DMS 273 (cell line): ENCODE results near the gene BLVRB.
A peak's percentile ranks its signal among the peaks of the same experiment; 100 is the strongest.
"Not testable (repeated sequence)": the region's sequence is repeated elsewhere in the genome, so short reads cannot be mapped to it uniquely, and the experiment has no call there.

Source experiments
- DNase-seq: peaks from one replicate; lab custom pipeline; 2025; ENCODE audit not compliant: unreplicated experiment; lab: John Stamatoyannopoulos, UW

The BLVRB gene

GRCh38 chr19:40465557-40466218, at the start of gene BLVRB:
Gene BLVRB, minus strand, starts transcription at chr19:40465745. Its CDS starts 57 bp downstream, at chr19:40465688.
- DNase-seq = peak; percentile 100

DNA sequence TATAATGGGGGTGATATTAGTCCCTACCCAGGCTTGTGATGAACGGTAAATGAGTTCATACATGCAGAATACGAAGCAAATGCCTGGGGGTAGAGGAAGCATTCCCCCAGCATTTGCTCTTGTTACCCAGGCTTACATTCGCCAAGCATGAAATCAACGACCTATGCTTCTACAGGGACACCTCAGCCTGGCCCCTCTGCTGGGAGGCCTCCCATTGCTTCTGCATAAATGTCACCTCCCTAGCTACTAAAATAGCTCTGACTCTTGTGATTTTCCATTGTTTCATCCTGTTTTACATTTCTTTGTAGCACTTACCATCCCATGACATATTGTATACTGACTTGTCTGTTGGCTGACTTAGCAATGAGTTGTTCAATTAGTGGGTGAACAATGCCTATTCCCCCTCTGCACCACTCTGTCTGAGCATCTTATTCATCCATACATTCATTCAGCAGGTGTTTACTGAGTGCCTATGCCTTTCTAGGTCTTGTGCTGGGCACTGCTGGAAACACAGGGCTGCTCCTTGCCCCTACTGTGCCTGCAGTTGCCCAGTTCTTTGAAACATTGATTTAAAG, 48.3 kb upstream of the BLVRB start:
- no peak for DNase-seq

DNA sequence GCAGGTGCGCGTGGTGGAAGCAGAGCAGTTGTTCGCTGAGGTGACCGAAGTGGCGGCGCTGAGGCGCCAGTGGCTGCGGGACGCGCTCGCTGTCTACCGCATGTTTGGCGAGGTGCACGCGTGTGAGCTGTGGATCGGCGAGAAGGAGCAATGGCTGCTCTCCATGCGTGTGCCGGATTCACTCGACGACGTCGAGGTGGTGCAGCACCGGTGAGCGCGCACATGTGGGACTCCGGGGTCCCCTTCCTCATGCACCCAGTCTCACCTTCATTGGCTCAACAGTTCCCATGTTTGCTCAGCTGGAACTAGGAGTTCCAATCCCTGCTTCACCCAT, 47.8 kb upstream of the BLVRB start:
- no peak for DNase-seq

DNA sequence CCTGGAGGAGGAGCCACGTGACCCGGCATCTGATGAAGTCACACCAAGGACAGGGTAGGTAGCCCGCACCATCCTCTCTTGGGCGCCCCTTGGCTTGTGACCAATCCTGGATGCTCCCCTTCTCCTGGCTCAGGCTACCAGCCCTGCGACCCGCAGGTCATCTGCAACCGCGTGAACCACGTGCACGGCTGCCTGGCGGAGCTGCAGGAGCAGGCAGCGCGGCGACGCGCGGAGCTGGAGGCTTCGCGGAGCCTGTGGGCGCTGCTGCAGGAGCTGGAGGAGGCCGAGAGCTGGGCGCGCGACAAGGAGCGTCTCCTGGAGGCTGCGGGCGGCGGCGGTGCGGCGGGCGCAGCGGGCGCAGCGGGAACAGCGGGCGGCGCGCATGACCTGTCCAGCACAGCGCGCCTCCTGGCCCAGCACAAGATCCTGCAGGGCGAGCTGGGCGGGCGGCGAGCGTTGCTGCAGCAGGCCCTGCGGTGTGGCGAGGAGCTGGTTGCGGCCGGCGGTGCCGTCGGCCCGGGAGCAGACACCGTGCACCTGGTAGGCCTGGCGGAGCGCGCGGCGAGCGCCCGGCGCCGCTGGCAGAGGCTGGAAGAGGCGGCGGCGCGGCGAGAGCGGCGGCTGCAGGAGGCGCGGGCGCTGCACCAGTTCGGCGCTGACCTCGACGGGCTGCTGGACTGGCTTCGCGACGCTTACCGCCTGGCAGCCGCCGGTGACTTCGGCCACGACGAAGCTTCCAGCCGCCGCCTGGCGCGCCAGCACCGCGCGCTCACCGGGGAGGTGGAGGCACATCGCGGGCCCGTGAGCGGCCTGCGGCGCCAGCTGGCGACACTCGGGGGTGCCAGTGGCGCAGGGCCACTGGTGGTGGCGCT, 47.2 kb upstream of the BLVRB start:
- peak; percentile 80 for DNase-seq

- DNase-seq = no peak
Observed at GRCh38 chr19:40512110-40512472, 46.5 kb upstream of the BLVRB start.

GRCh38 chr19:40511487-40511886, 45.9 kb upstream of the BLVRB start:
- DNase-seq = no peak

DNA sequence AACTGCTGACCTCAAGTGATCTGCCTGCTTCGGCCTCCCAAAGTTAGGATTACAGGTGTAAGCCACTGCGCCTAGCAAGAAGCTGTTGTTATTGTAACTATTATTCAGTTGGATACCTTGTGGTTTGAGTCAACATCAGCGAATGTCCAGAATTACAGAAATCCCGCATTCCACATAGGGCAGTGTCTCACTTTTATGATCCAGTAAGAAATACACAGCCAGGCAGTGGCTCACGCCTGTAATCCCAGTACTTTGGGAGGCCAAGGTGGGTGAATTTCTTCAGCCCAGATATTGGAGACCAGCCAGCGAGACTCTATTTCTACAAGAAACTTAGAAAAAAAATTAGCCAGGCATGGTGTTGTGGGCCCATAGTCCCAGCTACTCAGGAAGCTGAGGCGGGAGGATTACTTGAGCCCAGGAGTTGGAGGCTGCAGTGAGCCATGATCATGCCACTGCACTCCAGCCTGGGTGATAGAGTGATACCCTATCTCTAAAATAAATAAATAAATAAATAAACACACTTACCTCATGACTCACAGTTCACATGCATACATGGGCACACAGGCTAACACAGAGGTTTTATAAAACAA, 45.1 kb upstream of the BLVRB start:
- DNase-seq = no peak

DNA sequence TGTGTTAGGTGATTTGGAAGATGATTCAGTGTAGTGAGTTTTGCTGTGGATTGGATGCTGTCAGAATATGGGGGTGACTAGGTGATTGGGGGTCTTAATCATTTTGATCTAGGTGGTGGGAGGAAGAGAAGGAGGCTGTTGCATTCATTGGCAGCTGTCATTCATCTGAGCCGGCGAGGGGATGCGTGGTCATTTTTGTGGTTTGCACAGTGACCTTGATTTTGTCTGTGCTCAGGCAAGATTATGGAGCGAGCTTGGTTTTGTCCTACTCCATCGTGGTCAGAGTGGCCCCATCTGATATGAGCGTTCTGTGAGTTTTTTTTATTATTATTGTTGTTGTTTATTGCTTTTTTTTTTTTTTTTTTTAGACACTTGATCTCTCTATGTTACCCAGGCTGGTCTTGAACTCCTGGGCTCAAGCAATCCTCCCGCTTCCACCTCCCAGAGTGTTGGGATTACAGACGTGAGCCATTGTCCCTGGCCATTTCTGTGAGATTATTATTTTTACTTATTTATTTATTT, 43.3 kb upstream of the BLVRB start:
- DNase-seq = no peak

- no peak for DNase-seq
Observed at GRCh38 chr19:40507892-40508291, 42.3 kb upstream of the BLVRB start.

- DNase-seq = no peak
Observed at GRCh38 chr19:40506099-40506498, 40.6 kb upstream of the BLVRB start.

- DNase-seq = peak; percentile 80
Observed at GRCh38 chr19:40503320-40503695, 37.8 kb upstream of the BLVRB start.

- peak; percentile 34 for DNase-seq
Observed at GRCh38 chr19:40502647-40503319, 37.2 kb upstream of the BLVRB start.

GRCh38 chr19:40502081-40502480, 36.5 kb upstream of the BLVRB start:
- no peak for DNase-seq

- DNase-seq = no peak
Observed at GRCh38 chr19:40501599-40501998, 36.1 kb upstream of the BLVRB start.

GRCh38 chr19:40500678-40501530, 35.4 kb upstream of the BLVRB start:
- not testable (repeated sequence) for DNase-seq

GRCh38 chr19:40499320-40499719, 33.8 kb upstream of the BLVRB start:
- no peak for DNase-seq

- no peak for DNase-seq
Observed at GRCh38 chr19:40497214-40497613, 31.7 kb upstream of the BLVRB start.

DNA sequence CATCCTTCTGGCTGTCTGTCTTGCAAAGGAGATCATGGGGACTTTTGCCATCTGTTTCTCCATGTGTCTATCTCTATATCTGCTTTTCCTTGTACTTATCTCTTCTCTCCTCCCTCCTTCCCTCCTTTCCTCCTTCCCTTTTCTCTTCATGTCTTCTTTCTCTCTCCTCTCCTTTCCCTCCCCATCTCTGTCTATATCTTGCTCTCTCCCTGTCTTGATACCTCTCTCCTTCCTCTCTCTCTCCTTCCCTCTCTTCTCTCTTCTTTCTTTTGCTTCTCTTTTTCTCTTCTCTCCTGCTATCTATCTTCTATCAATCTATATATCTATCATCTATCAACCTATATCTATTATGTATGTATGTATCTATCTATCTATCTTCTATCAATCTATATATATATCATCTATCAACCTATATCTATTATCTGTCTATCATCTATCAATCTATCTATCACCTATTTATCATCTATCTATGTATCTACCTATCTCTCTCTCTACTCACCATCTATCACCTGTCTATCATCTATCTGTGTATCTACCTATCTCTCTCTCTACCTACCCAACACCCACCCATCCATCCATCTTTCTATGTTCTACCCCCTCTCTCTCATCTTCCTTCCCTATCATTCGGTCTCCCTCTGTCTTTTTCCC, 28.8 kb upstream of the BLVRB start:
- no peak for DNase-seq

GRCh38 chr19:40493778-40494177, 28.2 kb upstream of the BLVRB start:
- DNase-seq = no peak

DNA sequence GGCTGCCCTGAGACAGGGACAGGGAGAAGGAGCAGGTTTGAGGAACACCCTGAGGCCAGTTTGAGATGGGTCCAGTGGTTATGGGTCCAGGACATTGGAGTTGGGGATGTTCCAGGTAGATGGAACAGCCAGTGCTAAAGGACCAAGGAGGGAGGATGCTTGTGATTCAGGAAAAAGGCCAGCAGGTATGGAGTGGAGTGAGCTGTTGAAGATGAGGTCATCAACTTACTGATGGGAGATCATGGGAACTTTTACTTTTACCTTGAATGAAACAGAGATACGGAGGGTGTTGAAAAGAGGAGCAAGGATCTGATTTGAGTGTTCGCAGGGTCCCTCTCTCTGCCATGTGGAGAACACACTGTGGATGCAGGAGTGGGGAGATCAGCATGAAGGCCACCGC, 26.7 kb upstream of the BLVRB start:
- no peak for DNase-seq
